Epidermal melanocyte (primary cell): ENCODE data around the gene DAD1.

ENCODE experiments used
- DNase-seq: peaks from one replicate; pipeline ENCODE4 v3.0.0; 2011; ENCODE audit warnings: low spot score; ENCODE audit not compliant: insufficient read length

DAD1 gene

GRCh38 chr14:22537436-22538310 lies 51.4 kb downstream of the DAD1 start:
- no peak for DNase-seq

GRCh38 chr14:22536853-22537338 lies 52.1 kb downstream of the DAD1 start:
- peak; percentile 59 for DNase-seq

GRCh38 chr14:22535916-22536315 lies 53.1 kb downstream of the DAD1 start:
- DNase-seq, result no peak

- DNase-seq, result no peak
Measured at GRCh38 chr14:22535126-22535525, 53.9 kb downstream of the DAD1 start.

GRCh38 chr14:22534547-22534946 lies 54.5 kb downstream of the DAD1 start:
- no peak for DNase-seq

- DNase-seq, result no peak
Measured at GRCh38 chr14:22533739-22534359, 55.2 kb downstream of the DAD1 start.

- no peak for DNase-seq
Measured at GRCh38 chr14:22533057-22533704, 55.8 kb downstream of the DAD1 start.

- DNase-seq, result no peak
Measured at GRCh38 chr14:22532345-22533056, 56.5 kb downstream of the DAD1 start.

GRCh38 chr14:22531451-22532344 lies 57.3 kb downstream of the DAD1 start:
- DNase-seq, result no peak

- no peak for DNase-seq
Measured at GRCh38 chr14:22530127-22530526, 58.9 kb downstream of the DAD1 start.

- no peak for DNase-seq
Measured at GRCh38 chr14:22526744-22527143, 62.3 kb downstream of the DAD1 start.

- DNase-seq, result no peak
Measured at GRCh38 chr14:22526218-22526617, 62.8 kb downstream of the DAD1 start.

- no peak for DNase-seq
Measured at GRCh38 chr14:22524784-22525161, 64.3 kb downstream of the DAD1 start.

GRCh38 chr14:22524115-22524783 lies 64.8 kb downstream of the DAD1 start:
- DNase-seq, result no peak

- DNase-seq, result no peak
Measured at GRCh38 chr14:22523283-22523682, 65.7 kb downstream of the DAD1 start.

- DNase-seq, result no peak
Measured at GRCh38 chr14:22522466-22522957, 66.5 kb downstream of the DAD1 start.

- no peak for DNase-seq
Measured at GRCh38 chr14:22521449-22522239, 67.4 kb downstream of the DAD1 start.

GRCh38 chr14:22520796-22521195 lies 68.2 kb downstream of the DAD1 start:
- DNase-seq, result no peak
